GM18861 (cell line): Measurements from ENCODE around the gene DHX32.

Experiments
- ATAC-seq: cut with Tn5 transposase; IDR thresholded peaks from one replicate; pipeline ENCODE4 v1.9.1; 2021; ENCODE audit not compliant: unreplicated experiment

Gene DHX32

GRCh38 chr10:125815764-125816163 is 65.3 kb downstream of the DHX32 start:
- ATAC-seq, result no peak

- no peak for ATAC-seq
These were observed 68.9 kb downstream of the DHX32 start for GRCh38 chr10:125812128-125812750.

GRCh38 chr10:125811251-125811650 is 69.8 kb downstream of the DHX32 start:
- no peak for ATAC-seq

- ATAC-seq, result no peak
These were observed 73.0 kb downstream of the DHX32 start for GRCh38 chr10:125808047-125808446.

- no peak for ATAC-seq
These were observed 78.4 kb downstream of the DHX32 start for GRCh38 chr10:125802739-125803138.

- no peak for ATAC-seq
These were observed 79.0 kb downstream of the DHX32 start for GRCh38 chr10:125802131-125802530.

GRCh38 chr10:125801574-125801973 is 79.5 kb downstream of the DHX32 start:
- ATAC-seq, result no peak

GRCh38 chr10:125799451-125800182 is 81.5 kb downstream of the DHX32 start:
- ATAC-seq, result no peak

GRCh38 chr10:125797994-125798662 is 83.0 kb downstream of the DHX32 start:
- no peak for ATAC-seq

- ATAC-seq, result no peak
These were observed 83.7 kb downstream of the DHX32 start for GRCh38 chr10:125797424-125797823.

GRCh38 chr10:125795637-125796190 is 85.4 kb downstream of the DHX32 start:
- ATAC-seq, result no peak

- no peak for ATAC-seq
These were observed 86.0 kb downstream of the DHX32 start for GRCh38 chr10:125795128-125795527.

- no peak for ATAC-seq
These were observed 88.5 kb downstream of the DHX32 start for GRCh38 chr10:125792342-125793300.

GRCh38 chr10:125788156-125789034 is 92.7 kb downstream of the DHX32 start:
- ATAC-seq, result no peak
